GM18873 (cell line): ENCODE results near the gene MIAT.
"Not testable (repeated sequence)": the region's sequence is repeated elsewhere in the genome, so short reads cannot be mapped to it uniquely, and the experiment has no call there.

Experiments used
- ATAC-seq: cut with Tn5 transposase; IDR thresholded peaks from one replicate; pipeline ENCODE4 v1.9.1; 2021; ENCODE audit warnings: mild to moderate bottlenecking, moderate library complexity, moderate number of reproducible peaks; ENCODE audit not compliant: unreplicated experiment, low FRiP score

Gene MIAT

GRCh38 chr22:26656891-26657851 is at the start of gene MIAT:
Gene MIAT (plus strand): TSS chr22:26657588.
- no peak for ATAC-seq

- no peak for ATAC-seq
Observed at GRCh38 chr22:26608129-26608528, 49.3 kb upstream of the MIAT start.

DNA sequence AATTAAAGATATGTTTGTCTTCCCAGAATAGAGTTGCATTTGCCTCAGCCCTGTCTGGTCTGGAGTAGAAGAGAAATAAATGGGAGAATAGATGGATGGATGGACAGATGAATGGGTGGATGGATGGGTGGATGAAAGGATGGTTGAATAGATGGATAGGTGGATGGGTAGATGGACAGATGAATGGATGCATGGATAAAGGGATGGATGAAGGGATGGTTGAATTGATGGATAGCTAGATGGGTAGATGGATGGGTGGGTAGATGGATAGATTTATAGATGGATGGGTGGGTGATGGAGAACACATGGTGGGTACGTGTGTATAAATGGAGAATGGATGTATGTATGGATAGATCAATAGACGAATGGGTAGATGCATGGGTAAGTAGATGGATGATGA is 48.1 kb upstream of the MIAT start:
- no peak for ATAC-seq

GRCh38 chr22:26610072-26610958 is 47.1 kb upstream of the MIAT start:
- ATAC-seq: peak; percentile 70

DNA sequence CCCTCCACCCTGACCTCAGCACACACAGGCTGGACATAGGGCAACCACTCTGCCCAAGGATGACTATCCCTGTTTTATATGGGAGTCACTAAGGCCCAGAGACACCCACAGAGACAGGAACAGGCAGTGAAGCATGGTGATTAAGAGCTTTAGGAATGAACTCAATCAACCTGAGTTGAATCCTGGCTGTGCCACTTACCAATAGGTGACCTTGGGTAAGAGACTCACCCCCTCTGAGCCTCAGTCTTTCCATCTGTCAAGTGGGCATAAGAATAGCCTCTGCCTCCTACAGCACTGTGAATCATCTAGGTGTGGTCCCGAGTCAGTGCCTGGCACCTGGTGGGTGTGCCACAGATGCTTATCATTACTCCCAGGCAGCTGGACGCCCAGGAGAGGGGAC is 46.4 kb upstream of the MIAT start:
- no peak for ATAC-seq

- ATAC-seq: no peak
Observed at GRCh38 chr22:26612652-26613051, 44.7 kb upstream of the MIAT start.

DNA sequence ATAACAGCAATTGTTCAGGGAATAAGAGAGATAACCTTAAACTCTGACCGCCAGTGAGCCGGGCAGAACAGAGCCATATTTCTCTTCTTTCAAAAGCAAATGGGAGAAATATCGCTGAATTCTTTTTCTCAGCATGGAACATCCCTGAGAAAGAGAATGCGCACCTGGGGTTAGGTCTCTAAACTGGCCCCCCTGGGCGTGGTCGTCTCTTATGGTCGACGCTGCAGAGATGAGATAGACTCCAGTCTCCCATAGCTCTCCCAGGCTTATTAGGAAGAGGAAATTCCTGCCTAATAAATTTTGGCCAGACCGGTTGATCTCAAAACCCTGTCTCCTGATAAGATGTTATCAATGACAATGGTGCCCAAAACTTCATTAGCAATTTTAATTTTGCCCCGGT is 43.6 kb upstream of the MIAT start:
- ATAC-seq: not testable (repeated sequence)

DNA sequence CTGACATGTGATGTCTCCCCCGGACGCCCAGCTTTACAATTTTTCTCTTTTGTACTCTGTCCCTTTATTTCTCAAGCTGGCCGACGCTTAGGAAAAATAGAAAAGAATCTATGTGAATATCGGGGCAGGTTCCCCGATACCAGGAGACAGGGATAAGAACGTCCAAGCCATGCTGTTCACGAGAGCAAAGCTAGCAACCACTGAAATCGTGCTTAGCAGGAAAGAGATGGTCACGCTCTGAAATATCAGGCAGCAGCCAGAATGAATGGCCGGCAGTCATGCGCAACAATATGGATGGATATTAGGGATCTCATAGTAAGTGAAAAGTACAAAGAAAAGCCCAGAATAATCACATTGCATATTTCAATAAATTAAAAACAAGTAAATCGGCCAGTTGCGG is 43.1 kb upstream of the MIAT start:
- no peak for ATAC-seq

GRCh38 chr22:26615149-26615548 is 42.2 kb upstream of the MIAT start:
- no peak for ATAC-seq

- ATAC-seq: no peak
Observed at GRCh38 chr22:26615830-26616435, 41.5 kb upstream of the MIAT start.

GRCh38 chr22:26616650-26617049 is 40.7 kb upstream of the MIAT start:
- no peak for ATAC-seq

DNA sequence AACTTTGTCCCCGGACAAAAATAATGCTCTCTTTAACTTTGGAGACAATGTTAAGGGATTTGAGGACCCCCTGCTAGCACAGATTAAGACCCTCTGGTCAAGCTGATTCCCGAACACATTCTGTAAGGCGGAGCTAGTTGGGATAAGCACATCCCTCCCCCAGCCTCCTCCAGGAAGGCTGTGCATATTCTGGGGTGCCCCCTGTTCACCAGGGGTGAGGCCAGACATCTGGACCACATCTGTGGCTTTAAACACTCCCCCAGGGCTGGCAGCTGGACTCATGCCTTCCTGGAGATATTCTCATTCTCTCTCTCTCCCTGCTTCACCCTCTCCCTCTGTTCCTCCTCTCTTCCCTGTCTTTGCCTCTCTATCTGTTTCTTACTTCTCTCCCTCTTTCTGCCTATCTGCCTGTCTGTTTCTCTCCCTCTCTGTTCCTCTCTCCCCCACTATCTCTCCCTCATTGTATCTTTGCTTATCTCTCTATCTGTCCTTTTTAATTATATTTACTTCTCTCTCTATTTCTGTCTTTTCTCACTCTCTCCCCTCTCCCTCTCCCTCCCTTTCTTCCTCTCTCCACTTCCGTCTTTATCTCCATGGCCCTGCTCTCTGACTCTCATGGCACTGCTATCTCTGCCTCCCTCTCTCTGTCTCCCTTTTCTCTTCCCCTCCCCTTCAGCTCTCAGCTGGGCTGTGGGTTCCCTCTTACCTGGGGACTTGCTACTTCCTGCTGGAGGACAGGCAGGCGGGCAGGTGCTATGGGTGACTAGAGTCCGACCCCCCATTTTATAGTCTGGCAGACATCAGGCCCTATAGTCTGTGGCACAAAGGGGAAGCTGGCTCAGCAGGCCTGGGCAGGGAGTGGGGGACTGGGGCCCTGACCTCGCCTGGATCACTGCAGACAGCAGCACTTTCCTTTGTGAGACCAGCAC is 39.9 kb upstream of the MIAT start, which contains the start of gene CRYBB1:
Gene CRYBB1 (minus strand): TSS at position 757 of the 929 bp plus-strand sequence. CDS start 1,708 bp downstream, outside the sequence.
- ATAC-seq: no peak

- ATAC-seq: no peak
Observed at GRCh38 chr22:26618455-26618854, 38.9 kb upstream of the MIAT start.

DNA sequence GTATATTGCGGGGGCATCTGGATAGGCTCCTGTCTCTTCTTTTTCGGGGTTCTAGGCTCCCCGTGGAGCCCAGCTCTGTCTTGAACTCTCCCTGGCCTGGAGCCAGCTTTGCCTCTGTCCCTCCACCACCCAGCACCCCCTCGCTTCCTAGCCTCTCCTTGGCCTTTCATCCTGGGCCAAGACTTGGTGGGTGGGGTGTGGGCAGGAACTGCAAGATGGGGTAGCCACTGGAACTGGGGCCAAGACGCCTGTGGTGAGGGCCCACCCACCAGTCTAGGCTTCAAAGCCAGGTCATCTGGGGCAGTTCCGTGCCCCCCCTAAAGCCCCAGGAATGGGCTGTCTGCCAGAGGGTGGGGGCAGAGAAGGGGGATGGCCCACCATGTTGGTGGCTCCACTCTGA is 37.9 kb upstream of the MIAT start:
- no peak for ATAC-seq

DNA sequence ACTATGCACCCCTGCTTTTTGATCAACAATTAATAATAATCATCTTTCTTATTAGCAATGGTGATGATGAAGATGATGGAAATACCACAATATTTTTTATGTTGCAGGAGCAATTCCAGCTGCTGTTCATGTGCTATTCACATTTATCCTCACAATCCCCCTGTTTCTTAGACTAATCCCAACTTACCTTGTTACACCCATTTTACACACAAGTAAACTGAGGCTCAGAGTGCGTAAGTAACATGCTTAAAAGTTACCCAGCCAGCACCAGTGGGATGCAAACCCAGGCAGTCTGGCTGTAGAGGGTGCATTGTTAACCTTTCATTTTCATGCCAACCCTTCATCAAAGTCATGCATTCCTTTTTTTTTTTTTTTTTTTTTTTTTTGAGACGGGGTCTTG is 37.2 kb upstream of the MIAT start:
- ATAC-seq: no peak

DNA sequence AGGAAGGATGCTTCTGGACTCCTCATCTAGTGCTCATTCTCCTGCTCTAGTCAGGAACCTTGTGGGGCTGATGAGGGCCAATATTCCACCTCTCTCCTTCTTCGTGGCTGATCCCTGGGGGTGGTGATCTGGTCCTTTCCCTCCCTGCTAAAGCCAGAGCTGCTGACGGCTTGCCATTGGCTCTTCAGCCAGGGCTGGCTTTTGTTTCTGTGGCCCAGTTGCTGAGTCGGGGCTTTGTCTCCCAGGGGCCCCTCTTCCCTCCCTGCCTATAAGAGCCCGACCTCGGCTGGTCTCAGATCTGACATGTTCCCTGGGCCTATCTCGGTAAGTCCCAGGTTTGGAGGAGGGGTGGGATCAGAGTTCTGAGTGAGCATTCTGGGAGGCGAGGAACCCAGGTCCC is 35.7 kb upstream of the MIAT start, which contains the start of gene CRYBA4:
Gene CRYBA4 (plus strand): TSS at position 301 of the 400 bp plus-strand sequence. CDS start 634 bp downstream, outside the sequence.
- no peak for ATAC-seq

- ATAC-seq: no peak
Observed at GRCh38 chr22:26623984-26624383, 33.4 kb upstream of the MIAT start.

DNA sequence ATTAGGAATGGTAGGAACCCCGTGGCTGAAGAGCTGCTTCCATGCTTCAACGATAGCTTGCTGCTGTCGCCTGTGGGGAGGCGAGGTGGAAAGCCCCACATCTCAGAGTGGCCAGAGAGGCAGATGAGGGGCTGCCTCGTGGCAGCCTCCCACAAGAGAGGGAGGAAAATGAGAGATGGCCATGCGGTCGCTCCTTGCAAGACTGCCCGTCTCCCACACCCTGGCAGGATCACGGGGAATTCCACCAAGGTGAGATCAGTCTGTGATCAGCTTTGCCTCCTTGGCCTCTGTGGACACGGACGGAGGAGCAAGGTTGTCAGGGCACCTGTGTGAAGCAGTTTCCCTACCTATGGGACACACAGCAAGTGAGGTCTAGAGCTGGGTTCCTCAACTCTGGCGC is 32.6 kb upstream of the MIAT start:
- no peak for ATAC-seq

- no peak for ATAC-seq
Observed at GRCh38 chr22:26629988-26630761, 27.2 kb upstream of the MIAT start.
